ENCODE measurements around the gene PSMA1. TPM values are rescaled to one million over a fixed set of nuclear protein-coding genes. Genes with fewer than 3 reads are reported as not detected.
A peak's percentile ranks its signal among the peaks of the same experiment; 100 is the strongest.

Gene PSMA1
- total and polyA plus RNA-seq, 2 of the 8 experiments (the other 6 are each of a cell fraction or from before 2014, with no cell fraction given) = 148 to 159 TPM

- H2BK5ac ChIP-seq (ENCODE audit: low read depth, low read length) = peak overlapping the region; percentile 14
- H3K4me1 ChIP-seq (replicated peaks in 1 of 4; ENCODE audit: control insufficient read depth in 3 of 4, insufficient read depth in 4 of 4, low read length in 3 of 4) = peaks cover 0 to 2% (median 0%) of the 10 kb centered on the region in 4 experiments; a peak in 2 of 7 replicates
- no peak overlapping the region for H3K56ac ChIP-seq (replicated peaks; ENCODE audit: insufficient read length, low read depth, low read length)
- H3K4ac ChIP-seq (replicated peaks; ENCODE audit: insufficient read length, low read depth, low read length) = no peak overlapping the region
- peaks cover 4% of the 10 kb centered on the region for H3K23me2 ChIP-seq (ENCODE audit: low read depth, low read length)
- no peak overlapping the region for H2AK5ac ChIP-seq (ENCODE audit: low read depth, low read length)
- peak overlapping the region; percentile 76 to 93 for H3K4me2 ChIP-seq (ENCODE audit: insufficient read depth in 1 of 2, low read depth in 2 of 2, low read length in 2 of 2)
- H3K14ac ChIP-seq (ENCODE audit: insufficient read length) = no peak overlapping the region
- H3K36me3 ChIP-seq (ENCODE audit: control insufficient read depth in 2 of 4, insufficient read depth in 4 of 4, low read length in 3 of 4) = peaks cover 2 to 21% (median 12%) of the 10 kb centered on the region in 4 experiments
- peak overlapping the region; percentile 84 for H4K5ac ChIP-seq (ENCODE audit: insufficient read length, low read depth, low read length)
- H3K23ac ChIP-seq (ENCODE audit: insufficient read length) = no peak overlapping the region
- FAIRE-seq = no peak
- H4K20me1 ChIP-seq (replicated peaks in 1 of 2; ENCODE audit: control insufficient read depth in 1 of 2, insufficient read depth in 2 of 2, low read length in 2 of 2) = no peaks in the 10 kb centered on the region
- WGBS, 2 experiments (ENCODE audit: extremely low coverage in 1 of 2, insufficient coverage in 1 of 2, insufficient read length in 1 of 2, insufficient replicate concordance in 2 of 2, low coverage in 1 of 2, low lambda C conversion rate in 2 of 2, missing lambda C conversion rate in 1 of 2) = 30% methylated on average over 11 of the region's 11 CpGs; no CpG with 5 or more reads in 1 of the 2 experiments
- peak overlapping the region; percentile 99 for H2AFZ ChIP-seq (ENCODE audit: low read length)
- no peaks in the 10 kb centered on the region for H3K27me3 ChIP-seq (replicated peaks in 1 of 4; ENCODE audit: control insufficient read depth in 3 of 4, extremely low read depth in 1 of 4, insufficient read depth in 3 of 4, low read length in 3 of 4)
- peaks cover 0 to 17% of the 10 kb centered on the region in 2 experiments; a peak in 3 of 4 replicates for H3K79me2 ChIP-seq (ENCODE audit: control insufficient read depth in 1 of 2, insufficient read depth in 2 of 2, low read length in 2 of 2)
- no peak overlapping the region for H2BK15ac ChIP-seq (ENCODE audit: low read length)
- H3K27ac ChIP-seq (ENCODE audit: low read depth, low read length) = peak overlapping the region; percentile 67; the same call in 1 of the 2 replicates
- no peak overlapping the region for H2BK20ac ChIP-seq (ENCODE audit: low read length)
- peak overlapping the region; percentile 90 to 100 (median 100) for H3K4me3 ChIP-seq (ENCODE audit: extremely low read depth in 1 of 4, insufficient read depth in 2 of 4, low read depth in 3 of 4, low read length in 4 of 4)
- H2BK12ac ChIP-seq (ENCODE audit: low read depth, low read length) = peak overlapping the region; percentile 72; the same call in 1 of the 2 replicates
- H3K79me1 ChIP-seq (ENCODE audit: low read depth, low read length) = no peaks in the 10 kb centered on the region
- no peak overlapping the region for H2BK120ac ChIP-seq (replicated peaks; ENCODE audit: low read depth, low read length)
- peak overlapping the region; percentile 90; the same call in 1 of the 2 replicates for H4K8ac ChIP-seq (ENCODE audit: extremely low read depth, insufficient read depth, low read length)
- 0 out of 2 replicates have a peak overlapping the region, but pooled peaks have one; percentile 20 for H3K18ac ChIP-seq (ENCODE audit: extremely low read depth, low read length)
- H3K9ac ChIP-seq (replicated peaks in 1 of 4; ENCODE audit: extremely low read depth in 1 of 4, low read depth in 3 of 4, low read length in 3 of 4) = peak overlapping the region; percentile 38 to 96 (median 76)
- H4K91ac ChIP-seq (replicated peaks; ENCODE audit: insufficient read length, low read length) = no peak overlapping the region
- DNase-seq (ENCODE audit: low read depth in 1 of 2, low spot score in 2 of 2) = no peak
- ChIA-PET POLR2A (ENCODE audit: partially characterized antibody) (interaction anchor here (0.9 to 1.5 kb wide), 7 partner anchors 9 to 372 kb away, joined by 3 to 6 read pairs (median 3); partner anchors contain the start of gene CYP2R1), CTCF (ENCODE audit: partially characterized antibody) (interaction anchor here (0.9 to 1.7 kb wide), 2 partner anchors 10 to 387 kb away, joined by 3 to 5 read pairs; no protein-coding TSS in a partner anchor)
- H3K9me3 ChIP-seq (ENCODE audit: insufficient read depth in 2 of 2, low read depth in 1 of 2, low read length in 1 of 2) = no peaks in the 10 kb centered on the region
- TF ChIP-seq BRCA1 (IDR thresholded peaks at IDR 0.05; ENCODE audit: low read depth, low read length) (no peak), EZH2 (IDR thresholded peaks at IDR 0.05; ENCODE audit: low read depth, low read length, severe bottlenecking) (no peak), GTF2F1 (IDR thresholded peaks at IDR 0.05; ENCODE audit: borderline replicate concordance, low read depth, low read length) (no peak), ATF3 (IDR thresholded peaks at IDR 0.05; ENCODE audit: insufficient read depth, low read depth, low read length) (no peak), ZNF274 (IDR thresholded peaks at IDR 0.05; ENCODE audit: borderline replicate concordance, extremely low read depth, low read length) (no peak), TEAD4 (IDR thresholded peaks at IDR 0.05; ENCODE audit: low read depth, low read length) (no peak), TAF1 (IDR thresholded peaks at IDR 0.05; ENCODE audit: low read depth, low read length) (no peak), SP4 (IDR thresholded peaks at IDR 0.05; ENCODE audit: low read length) (no peak), CEBPB (IDR thresholded peaks at IDR 0.05; ENCODE audit: low read depth, low read length) (no peak), KDM4A (IDR thresholded peaks at IDR 0.05; ENCODE audit: low read depth, low read length, severe bottlenecking) (no peak), FOSL1 (IDR thresholded peaks at IDR 0.05; ENCODE audit: insufficient read depth, low read depth, low read length) (no peak), EP300 (IDR thresholded peaks at IDR 0.05; ENCODE audit: borderline replicate concordance in 1 of 2, low read depth in 2 of 2, low read length in 2 of 2) (no peak), SIX5 (IDR thresholded peaks at IDR 0.05; ENCODE audit: low read depth, low read length) (no peak)
Observed at GRCh38 chr11:14520747-14521151, 563 bp upstream of the PSMA1 start.

All from H1 (cell line).